AG04449 (cell line): ENCODE data around the gene FBXL16.

Experiments
- CTCF ChIA-PET: fragments of 350-600 bp; formaldehyde crosslinking; extraction: SDS; loops from one replicate; lab custom pipeline; 2021; ENCODE audit warnings: antibody characterized with exemption; lab: Yijun Ruan, JAX
- POLR2A ChIA-PET: fragments of 400-600, 350-600 bp; formaldehyde crosslinking; extraction: SDS; loops from one replicate; lab custom pipeline; 2020; ENCODE audit warnings: antibody characterized with exemption, inconsistent platforms; lab: Yijun Ruan, JAX
- DNase-seq: peaks from one replicate; pipeline ENCODE4 v3.0.0-alpha.2; 2010; ENCODE audit warnings: low read depth, low spot score
- H3K4me3 ChIP-seq: 2 replicates; pipeline ENCODE4 v1.5.1; 2011; ENCODE audit warnings: low read depth, mild to moderate bottlenecking, control low read depth, low read length
- CTCF ChIP-seq: IDR thresholded peaks from one replicate; pipeline ENCODE4 v1.5.1; 2011; ENCODE audit warnings: mild to moderate bottlenecking, moderate library complexity, low read length, control low read depth, inconsistent platforms; ENCODE audit not compliant: insufficient read depth; ENCODE audit errors: missing control alignments

FBXL16 gene

GRCh38 chr16:724188-725040, 18.8 kb upstream of the FBXL16 start:
- no peak for TF ChIP-seq CTCF
- POLR2A ChIA-PET: interaction anchor here (0.8 kb wide), 1 partner anchor 10 kb away, joined by 4 read pairs; the partner anchor contains the start of gene METRN
- H3K4me3 ChIP-seq: no peak overlapping the region
- CTCF ChIA-PET: interaction anchor here (1.0 to 7.4 kb wide), 4 partner anchors 10 to 331 kb away, joined by 3 to 75 read pairs (median 12); partner anchors contain the start of genes CIAO3 and METRN
- DNase-seq: no peak

- TF ChIP-seq CTCF: no peak
- POLR2A ChIA-PET: no interaction called here
- CTCF ChIA-PET: interaction anchor here (1.0 to 7.4 kb wide), 3 partner anchors 10 to 332 kb away, joined by 3 to 75 read pairs (median 16); partner anchors contain the start of genes CIAO3 and METRN
- no peak overlapping the region for H3K4me3 ChIP-seq
- no peak for DNase-seq
Observed at GRCh38 chr16:723695-724094, 18.1 kb upstream of the FBXL16 start.

- no peak for TF ChIP-seq CTCF
- POLR2A ChIA-PET: interaction anchor here (1.4 kb wide), 1 partner anchor 11 kb away, joined by 4 read pairs; no protein-coding TSS in a partner anchor
- no peak overlapping the region for H3K4me3 ChIP-seq
- DNase-seq: no peak
- CTCF ChIA-PET: interaction anchor here (0.9 to 7.4 kb wide), 5 partner anchors 9 to 20 kb away, joined by 3 to 75 read pairs (median 6); partner anchors contain the start of genes CIAO3 and METRN
Observed at GRCh38 chr16:722835-723633, 17.4 kb upstream of the FBXL16 start.

- peak overlapping the region; percentile 75 for H3K4me3 ChIP-seq
- no peak for DNase-seq
- ChIA-PET CTCF (interaction anchor here (0.9 to 3.4 kb wide), 9 partner anchors 9 to 64 kb away, joined by 3 to 25 read pairs (median 6); partner anchors contain the start of gene CIAO3), POLR2A (interaction anchor here (0.6 to 1.4 kb wide), 3 partner anchors 9 to 13 kb away, joined by 3 to 4 read pairs (median 3); no protein-coding TSS in a partner anchor)
- TF ChIP-seq CTCF: no peak
Observed at GRCh38 chr16:721765-722540, 16.4 kb upstream of the FBXL16 start.

GRCh38 chr16:720990-721764, 15.6 kb upstream of the FBXL16 start, which contains the start of gene ANTKMT:
ANTKMT (plus strand) TSS chr16:721146; CDS start chr16:721275, 129 bp downstream.
- CTCF ChIA-PET: interaction anchor here (0.8 to 3.4 kb wide), 14 partner anchors 9 to 335 kb away, joined by 3 to 25 read pairs (median 6); partner anchors contain the start of gene CIAO3

More at GRCh38 chr16:720990-721764, 15.6 kb upstream of the FBXL16 start, which contains the start of gene ANTKMT:
- DNase-seq: no peak
- H3K4me3 ChIP-seq: peak within 1 kb of the TSS; percentile 75
- POLR2A ChIA-PET: interaction anchor here (0.7 to 1.5 kb wide), 4 partner anchors 9 to 35 kb away, joined by 3 to 7 read pairs (median 4); no protein-coding TSS in a partner anchor
- TF ChIP-seq CTCF: no peak
